HCT116 (cell line): ENCODE results near the gene FAM114A1. TPM values are rescaled to one million over a fixed set of nuclear protein-coding genes. Genes with fewer than 3 reads are reported as not detected.

ENCODE experiments used
- ATAC-seq: fragments of 200-7000 bp; cut with Tn5 transposase; 2 replicates; pipeline ENCODE4 v1.9.1; 2020; ENCODE audit warnings: mild to moderate bottlenecking, moderate library complexity
- BruUV-seq: library from RNA; stranded (reverse); fragments of 400-500 nt; replicated peaks from 2 replicates; lab custom pipeline; 2021; lab: Mats Ljungman, UMichigan
- CTCF ChIA-PET: fragments of 300-600 bp; sonication (Branson Sonifier 250); formaldehyde crosslinking; loops from one replicate; lab custom pipeline; 2021; ENCODE audit warnings: antibody characterized with exemption; lab: Charles Lee
- POLR2A ChIA-PET: fragments of 300-600, 350-600 bp; sonication (Branson Sonifier 250); formaldehyde crosslinking; loops from one replicate; lab custom pipeline; 2021; ENCODE audit warnings: antibody characterized with exemption; lab: Charles Lee
- RAD21 ChIA-PET, 2 experiments: fragments of 300-600 bp; sonication (Branson Sonifier 250); formaldehyde crosslinking; loops; one replicate each; lab custom pipeline; 2023; ENCODE audit warnings: low total read pairs in 2 of 2; ENCODE audit not compliant: uncharacterized antibody in 2 of 2, unreplicated experiment in 2 of 2, low non-redundant PET in 1 of 2; lab: Charles Lee
- DNase-seq: peaks from one replicate; pipeline ENCODE4 v3.0.0-alpha.2; 2010; ENCODE audit warnings: low read depth, low spot score
- H2AFZ ChIP-seq: fragments of 200-600 bp; shearing (Covaris generic), sonication (generic); 2 replicates; pipeline ENCODE4 v1.6.1; 2017; ENCODE audit warnings: low read depth, mixed run types, mixed read lengths, antibody characterized with exemption, low read length; ENCODE audit not compliant: poor library complexity, severe bottlenecking
- H3K27ac ChIP-seq: 2 replicates; pipeline ENCODE4 v1.5.1; 2012; ENCODE audit warnings: low read depth, low read length
- H3K27me3 ChIP-seq: fragments of 200-600 bp; sonication (generic); 2 replicates; pipeline ENCODE4 v1.6.1; 2016; ENCODE audit warnings: mixed run types, low read length, mixed read lengths; ENCODE audit not compliant: insufficient read depth
- H3K36me3 ChIP-seq, 2 experiments: fragments of 200-500 bp in 1 of 2; fragments of 200-600 bp in 1 of 2; sonication (Bioruptor generic) in 1 of 2; sonication (generic) in 1 of 2; 2 replicates each; pipeline versions ENCODE4 v1.5.1 to v1.6.1; 2014 to 2016; ENCODE audit warnings: low read length in 2 of 2, inconsistent platforms in 1 of 2, mixed read lengths in 1 of 2, mixed run types in 1 of 2; ENCODE audit not compliant: insufficient read depth in 2 of 2, control insufficient read depth in 1 of 2
- H3K4me1 ChIP-seq, 2 experiments: fragments of 200-600 bp in 1 of 2; sonication (generic) in 1 of 2; 2 replicates each; pipeline versions ENCODE4 v1.5.1 to v1.6.1; 2012 to 2017; ENCODE audit warnings: low read length in 2 of 2, inconsistent platforms in 1 of 2, mild to moderate bottlenecking in 1 of 2, mixed read lengths in 1 of 2, mixed run types in 1 of 2, moderate library complexity in 1 of 2; ENCODE audit not compliant: insufficient read depth in 2 of 2, control insufficient read depth in 1 of 2
- H3K4me2 ChIP-seq: fragments of 200-600 bp; sonication (generic); 2 replicates; pipeline ENCODE4 v1.6.1; 2017; ENCODE audit warnings: mixed run types, low read length, mixed read lengths
- H3K4me3 ChIP-seq, 2 experiments: fragments of 200-600 bp in 1 of 2; sonication (generic) in 1 of 2; replicated peaks in 1 of 2; 2 replicates each; pipeline ENCODE4 v1.5.1; 2011 to 2016; ENCODE audit warnings: low read length in 2 of 2, control low read depth in 1 of 2, low read depth in 1 of 2, mild to moderate bottlenecking in 1 of 2, mixed read lengths in 1 of 2, mixed run types in 1 of 2
- H3K79me2 ChIP-seq: fragments of 200-600 bp; sonication (generic); 2 replicates; pipeline ENCODE4 v1.6.1; 2017; ENCODE audit warnings: mild to moderate bottlenecking, mixed run types, low read length, moderate library complexity, mixed read lengths; ENCODE audit not compliant: insufficient read depth
- H3K9ac ChIP-seq: fragments of 200-600 bp; sonication (generic); 2 replicates; pipeline ENCODE4 v1.6.1; 2016; ENCODE audit warnings: low read length, mixed read lengths
- H3K9me2 ChIP-seq: fragments of 200-600 bp; sonication (generic), shearing (Covaris generic); 2 replicates; pipeline ENCODE4 v1.6.1; 2017; ENCODE audit warnings: mixed run types, mild to moderate bottlenecking, moderate library complexity; ENCODE audit not compliant: insufficient read depth
- H3K9me3 ChIP-seq, 2 experiments: fragments of 200-500 bp in 1 of 2; fragments of 200-600 bp in 1 of 2; sonication (Bioruptor generic) in 1 of 2; sonication (generic) in 1 of 2; 2 replicates each; pipeline ENCODE4 v1.6.1; 2014 to 2017; ENCODE audit warnings: low read length in 2 of 2, mixed read lengths in 2 of 2, inconsistent platforms in 1 of 2, low read depth in 1 of 2, mild to moderate bottlenecking in 1 of 2, mixed run types in 1 of 2, moderate library complexity in 1 of 2; ENCODE audit not compliant: control insufficient read depth in 1 of 2, insufficient read depth in 1 of 2
- H4K20me1 ChIP-seq: fragments of 200-600 bp; sonication (generic), shearing (Covaris generic); 2 replicates; pipeline ENCODE4 v1.6.1; 2017; ENCODE audit warnings: mixed run types, mild to moderate bottlenecking, moderate library complexity; ENCODE audit not compliant: insufficient read depth
- EGR1 ChIP-seq: IDR thresholded peaks from 2 replicates; pipeline ENCODE4 v1.6.1; 2012; ENCODE audit warnings: low read depth
- ELF1 ChIP-seq: IDR thresholded peaks from 2 replicates; pipeline ENCODE4 v1.6.1; 2012; ENCODE audit warnings: low read depth, borderline replicate concordance
- EZH2 ChIP-seq: fragments of 200-600 bp; sonication (generic); IDR thresholded peaks from 2 replicates; pipeline ENCODE4 v1.6.1; 2017; ENCODE audit warnings: antibody characterized with exemption, mixed run types
- MAX ChIP-seq: IDR thresholded peaks from 2 replicates; pipeline ENCODE4 v1.6.1; 2012
- POLR2A ChIP-seq: IDR thresholded peaks from 2 replicates; pipeline ENCODE4 v1.7.0; 2011; ENCODE audit warnings: borderline replicate concordance; ENCODE audit not compliant: insufficient read depth, insufficient read length; ENCODE audit errors: extremely low read depth
- POLR2AphosphoS5 ChIP-seq: IDR thresholded peaks from 2 replicates; pipeline ENCODE4 v1.6.1; 2011; ENCODE audit warnings: mild to moderate bottlenecking, low read depth, low read length, moderate library complexity
- REST ChIP-seq: IDR thresholded peaks from 2 replicates; pipeline ENCODE4 v1.6.1; 2012; ENCODE audit warnings: low read depth
- SIN3A ChIP-seq: IDR thresholded peaks from 2 replicates; pipeline ENCODE4 v1.6.1; 2012; ENCODE audit warnings: low read depth
- SP1 ChIP-seq: IDR thresholded peaks from 2 replicates; pipeline ENCODE4 v1.6.1; 2012; ENCODE audit warnings: low read depth
- TCF7L2 ChIP-seq: IDR thresholded peaks from 2 replicates; pipeline ENCODE4 v1.7.0; 2011; ENCODE audit warnings: borderline replicate concordance, inconsistent platforms; ENCODE audit not compliant: insufficient read depth, insufficient read length; ENCODE audit errors: extremely low read depth
- ZFX ChIP-seq: fragments of 450-650 bp; IDR thresholded peaks from 2 replicates; pipeline ENCODE4 v1.6.1; 2017
- intact Hi-C: fragments of 100-400 bp; cut with micrococcal nuclease; formaldehyde crosslinking; loops from 2 replicates; pipeline ENCODE4 v1.10.0; 2022
- total RNA-seq: library from RNA; stranded (reverse); gene quantifications from one replicate; pipeline ENCODE4 v1.2.1, GENCODE V29; 2021; ENCODE audit not compliant: unreplicated experiment

Gene FAM114A1
- total RNA-seq, 1 experiment from 2014 or later, result 35.6 TPM

- ChIA-PET POLR2A (no interaction called here), CTCF (no interaction called here), RAD21 (no interaction called here)
- H3K79me2 ChIP-seq, result no peaks in the 10 kb centered on the region
- no TSS peak for BruUV-seq
- no peaks in the 10 kb centered on the region for H4K20me1 ChIP-seq
- H3K36me3 ChIP-seq, result no peaks in the 10 kb centered on the region
- H3K27ac ChIP-seq, result no peak overlapping the region
- H3K4me3 ChIP-seq, result no peak overlapping the region
- DNase-seq (no peak), ATAC-seq (no peak)
- intact Hi-C loops, result no loop called here
- H3K4me1 ChIP-seq, result no peaks in the 10 kb centered on the region
- H3K9me2 ChIP-seq, result no peaks in the 10 kb centered on the region
- H3K9me3 ChIP-seq, result no peaks in the 10 kb centered on the region
- H2AFZ ChIP-seq, result no peak overlapping the region
- no peak overlapping the region for H3K9ac ChIP-seq
- no peaks in the 10 kb centered on the region for H3K27me3 ChIP-seq
- TF ChIP-seq TCF7L2, result no peak
- no peak for TF ChIP-seq POLR2A
- no peak for TF ChIP-seq POLR2AphosphoS5
- TF ChIP-seq EGR1, result no peak
- no peak for TF ChIP-seq REST
- H3K4me2 ChIP-seq, result no peak overlapping the region
Observed at GRCh38 chr4:38842994-38843393, 24.6 kb upstream of the FAM114A1 start.

- DNase-seq (no peak), ATAC-seq (no peak)
- Histone ChIP-seq H3K9me2 (no peaks in the 10 kb centered on the region), H3K27me3 (no peaks in the 10 kb centered on the region), H3K9me3 (no peaks in the 10 kb centered on the region), H3K36me3 (no peaks in the 10 kb centered on the region), H3K27ac (no peak overlapping the region), H3K9ac (no peak overlapping the region), H3K4me1 (no peaks in the 10 kb centered on the region), H3K4me3 (no peak overlapping the region), H3K79me2 (no peaks in the 10 kb centered on the region), H4K20me1 (no peaks in the 10 kb centered on the region), H3K4me2 (no peak overlapping the region), H2AFZ (no peak overlapping the region)
- CTCF ChIA-PET, result no interaction called here
- POLR2A ChIA-PET, result no interaction called here
- intact Hi-C loops, result no loop called here
- BruUV-seq, result no TSS peak
- TF ChIP-seq ZFX (no peak), MAX (no peak), SP1 (no peak), SIN3A (no peak), EZH2 (no peak), ELF1 (no peak)
- RAD21 ChIA-PET, result no interaction called here
Observed at GRCh38 chr4:38846015-38846414, 21.6 kb upstream of the FAM114A1 start.
